22Rv1 (cell line): Measurements from ENCODE around the gene TMEM91.

Source experiments
- H3K27ac ChIP-seq: fragments of 450-650 bp; 2 replicates; pipeline ENCODE4 v1.5.1; 2017
- CTCF ChIP-seq: fragments of 450-650 bp; IDR thresholded peaks from 2 replicates; pipeline ENCODE4 v1.5.1; 2017; ENCODE audit warnings: mild to moderate bottlenecking
- ZFX ChIP-seq: fragments of 450-650 bp; IDR thresholded peaks from 2 replicates; pipeline ENCODE4 v1.6.1; 2017; ENCODE audit warnings: antibody characterized with exemption, borderline replicate concordance

TMEM91 gene

GRCh38 chr19:41415154-41415571 is 38.8 kb downstream of the TMEM91 start:
- H3K27ac ChIP-seq = no peak overlapping the region
- TF ChIP-seq ZFX (no peak), CTCF (no peak)

GRCh38 chr19:41416194-41416674 is 39.9 kb downstream of the TMEM91 start:
- H3K27ac ChIP-seq = no peak overlapping the region
- no peak for TF ChIP-seq CTCF
- TF ChIP-seq ZFX = no peak

GRCh38 chr19:41420101-41420880 is 44.0 kb downstream of the TMEM91 start:
- H3K27ac ChIP-seq = no peak overlapping the region
- no peak for TF ChIP-seq CTCF
- no peak for TF ChIP-seq ZFX

- TF ChIP-seq CTCF (no peak), ZFX (no peak)
- H3K27ac ChIP-seq = no peak overlapping the region
Measured at GRCh38 chr19:41421314-41421713, 45.0 kb downstream of the TMEM91 start.

GRCh38 chr19:41421973-41422372 is 45.6 kb downstream of the TMEM91 start:
- H3K27ac ChIP-seq = no peak overlapping the region
- TF ChIP-seq ZFX (no peak), CTCF (no peak)

GRCh38 chr19:41422456-41422855 is 46.1 kb downstream of the TMEM91 start:
- TF ChIP-seq ZFX (no peak), CTCF (no peak)
- no peak overlapping the region for H3K27ac ChIP-seq

GRCh38 chr19:41422955-41423354 is 46.6 kb downstream of the TMEM91 start:
- TF ChIP-seq ZFX (no peak), CTCF (no peak)

More at GRCh38 chr19:41422955-41423354, 46.6 kb downstream of the TMEM91 start:
- no peak overlapping the region for H3K27ac ChIP-seq
